Subcutaneous adipose tissue (tissue), 4 donors: Measurements from ENCODE around the gene DHRS7C. TPM values are rescaled to one million over a fixed set of nuclear protein-coding genes. Genes with fewer than 3 reads are reported as not detected.

Experiments used
- total RNA-seq, 4 donors: library from RNA; depleted of rRNA; stranded (reverse); fragments of >200 nt; gene quantifications; one replicate each; pipeline ENCODE4 v1.1.0, GENCODE V29; 2016
- TF ChIP-seq, protein P1 (sequence below): fragments of 450-650 bp; IDR thresholded peaks from one replicate; pipeline ENCODE4 v1.5.1; 2016; ENCODE audit warnings: low read depth, mild to moderate bottlenecking, control low read depth, antibody characterized with exemption, moderate library complexity

Gene DHRS7C
- total RNA-seq, 4 donors from 2014 or later: not detected

GRCh38 chr17:9765322-9765721 is 26.1 kb downstream of the DHRS7C start:
- TF ChIP-seq, protein P1, sequence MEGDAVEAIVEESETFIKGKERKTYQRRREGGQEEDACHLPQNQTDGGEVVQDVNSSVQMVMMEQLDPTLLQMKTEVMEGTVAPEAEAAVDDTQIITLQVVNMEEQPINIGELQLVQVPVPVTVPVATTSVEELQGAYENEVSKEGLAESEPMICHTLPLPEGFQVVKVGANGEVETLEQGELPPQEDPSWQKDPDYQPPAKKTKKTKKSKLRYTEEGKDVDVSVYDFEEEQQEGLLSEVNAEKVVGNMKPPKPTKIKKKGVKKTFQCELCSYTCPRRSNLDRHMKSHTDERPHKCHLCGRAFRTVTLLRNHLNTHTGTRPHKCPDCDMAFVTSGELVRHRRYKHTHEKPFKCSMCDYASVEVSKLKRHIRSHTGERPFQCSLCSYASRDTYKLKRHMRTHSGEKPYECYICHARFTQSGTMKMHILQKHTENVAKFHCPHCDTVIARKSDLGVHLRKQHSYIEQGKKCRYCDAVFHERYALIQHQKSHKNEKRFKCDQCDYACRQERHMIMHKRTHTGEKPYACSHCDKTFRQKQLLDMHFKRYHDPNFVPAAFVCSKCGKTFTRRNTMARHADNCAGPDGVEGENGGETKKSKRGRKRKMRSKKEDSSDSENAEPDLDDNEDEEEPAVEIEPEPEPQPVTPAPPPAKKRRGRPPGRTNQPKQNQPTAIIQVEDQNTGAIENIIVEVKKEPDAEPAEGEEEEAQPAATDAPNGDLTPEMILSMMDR: no peak

GRCh38 chr17:9763643-9764042 is 27.7 kb downstream of the DHRS7C start:
- TF ChIP-seq, protein P1: no peak

DNA sequence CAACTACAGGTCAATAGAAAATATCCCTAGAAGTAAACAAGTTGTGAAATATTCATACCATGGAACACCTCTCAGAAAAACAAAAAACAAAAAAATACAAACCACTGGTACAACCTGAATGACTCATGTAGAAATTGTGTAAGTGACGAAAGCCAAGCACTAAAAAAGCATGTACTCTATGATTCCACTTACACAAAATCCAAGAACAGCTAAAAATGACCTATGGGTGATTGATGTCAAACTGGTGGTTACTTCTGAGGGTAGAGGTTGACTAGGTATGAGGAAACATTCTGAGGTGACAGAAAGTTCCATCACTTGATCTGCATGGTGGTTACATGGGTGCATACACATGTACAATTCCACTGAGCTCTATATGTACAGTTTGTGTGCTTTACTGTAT is 31.1 kb downstream of the DHRS7C start:
- TF ChIP-seq, protein P1: no peak

GRCh38 chr17:9755083-9755482 is 36.3 kb downstream of the DHRS7C start:
- TF ChIP-seq, protein P1: no peak

DNA sequence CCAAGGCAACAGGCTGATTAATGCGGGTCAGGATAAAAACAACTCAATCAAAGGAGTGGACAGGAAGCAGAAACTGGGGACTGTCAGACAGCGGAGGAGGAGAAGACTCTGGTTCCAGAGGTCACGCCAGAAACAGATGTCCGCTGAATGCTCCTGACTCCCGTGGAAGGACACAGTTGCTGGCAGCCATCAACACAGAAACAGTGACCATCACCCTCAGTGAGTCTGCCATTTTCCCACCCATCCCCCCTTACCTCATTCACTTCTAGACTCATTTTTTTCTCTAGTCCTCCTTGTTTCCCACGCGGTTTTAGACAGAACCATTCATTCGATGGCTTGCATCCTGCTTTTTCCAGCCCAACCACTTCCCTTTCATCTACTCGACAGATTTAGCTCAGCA is 40.9 kb downstream of the DHRS7C start:
- TF ChIP-seq, protein P1: no peak

- TF ChIP-seq, protein P1: no peak
Observed at GRCh38 chr17:9729735-9730420, 61.5 kb downstream of the DHRS7C start.

DNA sequence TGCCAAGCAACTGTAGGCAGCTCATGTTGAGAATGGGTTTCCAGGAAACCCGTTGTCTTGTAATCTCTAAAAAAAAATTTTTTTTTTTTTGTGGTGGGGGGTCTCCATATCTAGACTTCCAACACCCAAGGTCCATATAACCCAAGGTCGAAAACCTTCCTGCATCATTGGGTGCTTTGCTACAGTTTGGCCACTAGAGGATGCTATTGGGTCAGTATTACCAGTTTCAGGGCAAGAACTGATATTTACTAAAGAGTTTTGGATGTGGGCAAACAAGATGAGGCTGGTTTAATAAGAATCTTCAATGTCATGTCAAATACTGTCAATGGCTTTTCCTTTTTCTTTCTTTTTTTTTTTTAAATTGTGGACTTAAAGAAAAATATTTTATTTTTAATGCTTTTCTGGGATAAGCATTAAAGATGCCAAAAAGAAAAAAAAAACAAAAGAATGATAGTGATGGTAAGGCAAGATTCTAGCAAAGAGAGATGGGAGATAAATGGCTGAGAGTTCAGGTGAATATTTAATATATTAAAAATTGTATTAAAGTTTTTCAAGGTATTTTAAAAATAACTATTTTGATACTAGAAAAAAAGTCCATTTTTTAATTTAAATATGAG is 62.2 kb downstream of the DHRS7C start:
- TF ChIP-seq, protein P1: no peak
